Urothelium cell line (cell line): Measurements from ENCODE around the gene CDH23.

Source experiments
- DNase-seq: peaks from one replicate; pipeline ENCODE4 v3.0.0; 2011; ENCODE audit warnings: low spot score, mixed read lengths
- FAIRE-seq: peaks from 2 replicates; lab custom pipeline; 2011; peaks lifted over from hg19 to GRCh38; lab: Jason Lieb, UNC

The CDH23 gene

DNA sequence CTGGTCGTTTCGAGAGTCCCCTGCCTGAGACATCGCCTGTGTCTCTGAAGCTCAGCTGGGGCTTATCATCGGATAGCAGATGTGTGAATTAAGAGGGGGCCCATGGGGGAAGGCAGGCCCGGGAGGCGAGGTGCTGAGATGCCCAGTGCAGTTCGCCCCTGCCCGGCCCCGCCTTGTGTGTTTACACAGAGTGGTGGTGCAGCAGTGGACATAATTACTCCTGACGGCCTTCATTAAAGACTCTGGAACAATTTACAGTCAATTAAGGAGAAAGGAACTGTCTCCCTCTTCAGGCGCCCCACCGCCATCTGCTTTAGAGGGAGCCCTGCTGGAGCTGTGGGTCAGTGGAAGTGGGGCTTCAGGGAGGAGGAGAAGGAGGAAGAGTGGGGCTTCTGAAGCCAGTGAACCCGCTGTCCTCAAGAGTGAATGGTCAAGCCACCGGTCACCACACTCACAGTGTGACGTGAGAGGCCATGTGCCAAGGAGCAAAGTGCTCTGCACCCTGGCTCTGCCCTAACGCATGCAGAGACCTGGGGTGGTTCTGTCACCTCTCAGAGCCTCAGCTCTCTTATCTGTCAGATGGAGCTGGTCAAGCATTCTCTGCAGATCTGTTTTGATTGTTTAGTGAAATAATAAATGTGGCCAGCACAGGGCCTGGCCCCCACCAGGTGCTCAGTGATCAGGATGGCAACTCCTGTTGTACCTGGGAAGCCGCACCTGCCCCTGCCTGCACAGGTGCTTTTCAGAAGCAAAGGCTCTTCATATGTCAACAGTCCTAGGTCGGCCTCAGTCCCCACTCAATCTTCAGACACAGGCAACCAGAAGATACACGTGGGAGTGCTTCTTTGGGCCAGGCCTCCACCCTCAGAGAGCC, 65.6 kb downstream of the CDH23 start:
- FAIRE-seq, result peak; percentile 42
- DNase-seq, result no peak

DNA sequence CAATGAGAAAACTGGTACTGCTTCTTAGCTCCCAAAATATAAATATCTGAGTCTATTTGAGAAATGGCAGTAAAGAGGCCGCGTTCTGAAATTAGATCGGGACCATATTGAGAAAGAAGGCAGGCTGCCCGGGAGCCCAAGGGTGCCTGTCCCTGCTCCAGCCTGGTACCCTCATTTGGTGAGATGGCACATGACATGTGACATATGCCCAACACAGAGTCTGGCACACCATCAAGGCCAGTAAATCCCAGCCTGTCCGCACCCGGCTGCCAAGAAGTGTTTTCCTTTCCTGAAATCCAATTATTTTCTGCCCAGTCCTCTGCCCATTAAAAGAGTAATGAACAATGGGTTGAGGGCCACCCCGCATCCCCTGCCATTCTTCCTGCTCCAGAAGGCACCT, 66.4 kb downstream of the CDH23 start:
- DNase-seq, result no peak
- no peak for FAIRE-seq

GRCh38 chr10:71465551-71466252, 69.0 kb downstream of the CDH23 start:
- FAIRE-seq, result no peak
- DNase-seq, result no peak

DNA sequence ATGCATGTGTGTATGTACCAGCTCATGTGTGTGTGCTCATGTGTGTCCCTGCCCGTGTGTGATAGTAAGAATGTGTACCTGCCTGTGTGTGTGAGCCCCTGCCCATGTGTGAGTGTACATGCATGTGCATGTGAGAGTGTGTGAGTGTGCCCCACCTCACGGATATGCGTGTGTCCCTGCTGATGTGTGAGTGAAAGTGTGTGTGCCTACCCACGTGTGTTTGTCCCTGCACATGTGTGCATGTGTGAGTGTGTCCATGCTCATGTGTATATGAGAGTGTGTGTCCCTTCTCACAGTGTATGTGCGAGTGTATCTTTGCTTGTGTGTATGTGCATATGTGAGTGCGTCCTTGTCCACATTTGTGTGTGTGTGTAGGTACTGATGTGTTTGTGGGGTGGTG, 69.6 kb downstream of the CDH23 start:
- FAIRE-seq (peak; percentile 98), DNase-seq (no peak)

GRCh38 chr10:71467161-71467560, 70.4 kb downstream of the CDH23 start:
- no peak for FAIRE-seq
- DNase-seq, result no peak

DNA sequence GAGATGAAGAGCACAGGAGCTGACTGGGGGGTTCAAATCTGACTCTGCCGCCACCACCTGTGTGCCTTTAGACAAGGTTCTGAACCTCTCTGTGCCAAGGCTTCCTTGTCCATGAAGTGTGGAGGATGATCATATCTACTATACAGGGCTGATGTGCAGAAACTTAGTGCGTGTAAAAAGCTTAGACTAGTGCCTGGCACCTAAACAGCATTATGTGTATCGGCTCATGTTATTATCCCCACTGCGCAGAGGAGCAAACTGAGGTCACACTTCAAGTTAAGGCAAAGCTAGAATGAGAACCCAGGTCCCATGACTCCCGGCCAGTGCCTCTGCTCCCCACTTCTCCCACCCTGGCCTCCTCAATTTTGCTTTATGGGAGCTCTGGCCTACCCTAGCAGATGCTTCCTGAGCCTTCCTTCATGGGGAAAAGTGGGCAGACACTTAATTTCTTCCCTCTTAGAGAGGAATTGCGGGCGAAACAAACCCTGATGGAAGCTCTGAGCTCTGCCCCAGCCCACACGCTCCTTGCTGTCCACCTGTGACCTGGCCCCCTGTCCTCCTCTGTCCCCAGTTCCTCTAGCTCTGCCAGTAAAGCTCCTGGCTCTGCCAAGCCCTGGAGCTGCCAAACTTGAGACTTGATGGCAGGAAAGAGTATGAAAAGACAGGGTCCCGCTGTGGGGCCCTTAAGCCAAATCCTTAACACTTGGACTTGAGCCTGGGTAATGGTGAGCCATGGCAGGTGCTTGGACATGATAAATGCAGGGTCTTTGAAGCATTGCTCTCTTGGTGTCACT, 71.0 kb downstream of the CDH23 start:
- no peak for FAIRE-seq
- DNase-seq, result no peak

- FAIRE-seq, result no peak
- no peak for DNase-seq
Observed at GRCh38 chr10:71468363-71469094, 71.8 kb downstream of the CDH23 start.

GRCh38 chr10:71471006-71471405, 74.3 kb downstream of the CDH23 start:
- no peak for FAIRE-seq

DNA sequence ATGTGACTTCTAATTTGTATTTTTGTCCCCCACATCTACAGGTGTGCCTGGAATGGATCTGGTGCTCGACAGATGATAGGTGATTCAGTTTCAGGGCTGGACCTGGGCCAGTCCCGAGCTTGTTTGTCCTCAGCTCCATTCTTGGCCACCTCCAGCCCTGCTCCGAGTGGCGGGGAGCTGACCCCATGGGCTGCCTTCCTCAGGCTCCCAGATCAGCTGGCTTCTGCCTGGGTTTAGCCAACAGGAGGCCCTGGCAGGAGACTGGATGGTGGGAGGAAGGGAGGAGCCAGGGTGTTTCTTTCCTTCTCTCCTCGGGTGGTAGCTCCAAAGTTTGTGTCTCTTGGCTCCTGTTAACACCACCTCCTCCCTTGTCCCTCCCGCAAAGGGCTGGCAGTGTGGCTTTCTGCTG, 75.2 kb downstream of the CDH23 start:
- FAIRE-seq (no peak), DNase-seq (no peak)

More at GRCh38 chr10:71471006-71471405, 74.3 kb downstream of the CDH23 start:
- DNase-seq, result no peak

GRCh38 chr10:71472466-71472865, 75.7 kb downstream of the CDH23 start:
- DNase-seq (no peak), FAIRE-seq (no peak)

- DNase-seq (no peak), FAIRE-seq (no peak)
Observed at GRCh38 chr10:71472912-71473311, 76.2 kb downstream of the CDH23 start.

DNA sequence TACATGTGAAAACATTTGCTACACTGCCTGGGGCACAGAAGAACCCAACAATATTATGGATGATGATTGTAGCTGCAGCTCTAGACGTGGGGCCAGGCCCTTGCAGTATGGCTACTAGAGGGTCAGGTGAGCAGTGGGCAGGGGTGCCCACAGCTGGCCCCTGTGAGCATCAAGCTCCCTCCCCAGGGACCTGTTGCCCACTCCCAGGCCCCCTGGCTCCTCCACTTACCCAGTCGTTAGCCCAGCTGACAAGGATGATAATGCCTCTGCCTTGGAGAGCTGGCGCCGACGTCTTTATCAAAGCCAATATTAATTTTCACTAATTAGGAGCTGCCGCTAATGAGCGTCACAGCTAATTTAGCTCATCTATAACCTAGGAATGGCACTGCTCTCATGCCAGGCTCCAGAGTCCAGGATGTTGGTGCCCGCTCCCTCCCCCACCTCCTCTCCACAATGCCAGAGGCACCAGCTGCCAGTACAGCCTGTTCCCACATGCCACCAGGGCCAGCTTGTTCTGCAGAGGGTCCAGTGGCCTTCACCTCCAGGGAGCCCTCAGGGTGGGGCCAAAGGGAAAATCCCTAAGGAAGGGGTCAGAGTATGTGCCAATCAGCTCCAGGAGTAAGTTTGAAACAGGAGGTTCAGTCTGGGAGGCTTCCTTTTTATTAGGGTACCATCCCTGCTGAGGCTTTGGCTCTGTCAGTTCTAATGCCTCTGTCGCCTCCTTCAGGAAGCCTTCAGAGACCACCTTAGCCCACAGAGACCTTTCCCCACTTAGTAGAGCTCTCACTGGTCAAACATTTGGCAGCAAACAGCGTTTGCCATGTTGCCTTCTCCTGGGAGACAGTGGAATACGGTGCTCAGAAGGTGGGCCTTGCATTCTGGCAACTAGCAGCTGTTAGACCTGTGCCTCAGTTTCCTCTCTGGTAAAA, 77.2 kb downstream of the CDH23 start:
- no peak for DNase-seq
- FAIRE-seq, result no peak

DNA sequence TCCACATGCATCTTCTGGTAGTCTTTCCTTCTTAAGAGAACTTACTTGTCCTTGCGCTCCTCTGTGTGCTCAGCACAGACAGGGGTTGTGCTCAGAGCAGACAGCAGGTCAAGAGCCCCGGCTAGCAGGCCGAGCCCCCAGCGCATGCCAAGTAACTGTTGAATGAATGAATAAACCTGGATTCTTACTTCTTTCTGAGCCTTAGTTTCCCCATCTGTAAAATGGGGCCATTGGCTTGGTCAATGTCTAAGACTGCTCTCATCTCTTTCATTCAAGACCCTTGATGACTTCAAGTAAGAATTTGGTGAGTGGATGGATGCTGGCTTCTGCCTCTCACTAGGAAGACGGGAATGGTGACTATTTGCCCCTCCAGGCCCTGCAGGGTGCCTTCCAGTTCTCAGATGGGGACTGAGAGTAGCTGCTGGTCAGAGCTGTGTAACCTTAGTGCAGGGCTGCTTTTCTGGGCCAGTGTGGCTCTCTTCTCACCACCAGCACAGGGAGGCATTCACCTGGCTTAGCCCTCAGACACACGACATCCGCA, 78.1 kb downstream of the CDH23 start:
- FAIRE-seq (no peak), DNase-seq (no peak)

DNA sequence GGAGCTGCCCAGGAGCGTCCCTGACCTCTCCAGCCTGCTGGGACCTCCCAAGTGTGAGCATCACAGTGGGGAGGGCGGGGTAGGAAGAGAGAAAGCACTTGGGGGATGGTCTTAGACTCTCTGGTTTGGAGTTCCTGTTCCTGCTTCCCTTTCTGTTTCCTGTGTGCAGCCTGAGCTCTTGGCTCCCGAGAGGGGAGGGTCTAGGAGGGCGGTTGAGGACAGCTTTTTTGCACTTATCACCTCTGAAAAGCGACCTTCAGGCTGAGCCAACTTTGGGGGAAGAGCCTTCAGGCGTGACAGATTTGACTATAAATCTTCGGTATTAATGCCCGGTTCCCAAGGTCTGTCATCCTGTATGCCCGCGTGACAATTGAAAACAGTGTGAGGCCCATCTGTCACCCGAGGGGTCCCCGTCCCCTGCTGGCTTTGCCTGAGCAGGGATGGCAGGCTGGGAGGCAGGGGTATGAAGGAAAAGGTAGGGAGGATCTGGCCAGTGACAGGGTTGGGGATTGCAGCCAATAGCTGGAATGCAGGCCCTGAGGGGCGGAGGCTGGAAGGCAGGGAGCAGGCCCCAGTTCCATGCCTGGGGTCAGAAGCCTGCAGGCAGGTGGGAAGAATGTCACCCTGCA, 78.6 kb downstream of the CDH23 start:
- FAIRE-seq (no peak), DNase-seq (no peak)

- DNase-seq, result no peak
- FAIRE-seq, result no peak
Observed at GRCh38 chr10:71476228-71477011, 79.7 kb downstream of the CDH23 start.

- no peak for FAIRE-seq
- no peak for DNase-seq
Observed at GRCh38 chr10:71478173-71478572, 81.5 kb downstream of the CDH23 start.

- FAIRE-seq (no peak), DNase-seq (no peak)
Observed at GRCh38 chr10:71478813-71479365, 82.2 kb downstream of the CDH23 start.

DNA sequence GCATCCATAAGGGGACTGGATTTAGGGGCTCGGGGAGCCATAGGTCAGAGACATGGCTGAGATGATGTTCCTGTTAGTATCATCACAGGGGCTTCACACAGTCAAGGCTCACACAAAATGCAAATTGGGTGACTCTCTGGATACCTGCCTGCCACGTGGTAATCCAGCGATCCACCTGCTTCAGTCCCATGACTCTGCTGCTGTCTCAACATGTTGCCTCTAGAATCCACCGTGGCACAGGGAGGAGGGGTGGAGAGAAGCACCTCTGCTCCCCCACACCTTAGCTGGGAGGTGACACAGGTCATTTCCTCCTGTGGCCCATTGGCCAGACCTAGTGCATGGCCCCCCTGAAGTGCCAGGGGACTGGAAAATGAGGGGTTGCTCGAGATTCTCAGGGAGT, 83.1 kb downstream of the CDH23 start:
- FAIRE-seq (peak; percentile 79), DNase-seq (no peak)
